GM19455 (cell line): Measurements from ENCODE around the gene GCC2.
"Not testable (repeated sequence)": the region's sequence is repeated elsewhere in the genome, so short reads cannot be mapped to it uniquely, and the experiment has no call there.

Experiments used
- ATAC-seq: cut with Tn5 transposase; IDR thresholded peaks from one replicate; pipeline ENCODE4 v1.9.1; 2021; ENCODE audit not compliant: unreplicated experiment

The GCC2 gene, protein sequence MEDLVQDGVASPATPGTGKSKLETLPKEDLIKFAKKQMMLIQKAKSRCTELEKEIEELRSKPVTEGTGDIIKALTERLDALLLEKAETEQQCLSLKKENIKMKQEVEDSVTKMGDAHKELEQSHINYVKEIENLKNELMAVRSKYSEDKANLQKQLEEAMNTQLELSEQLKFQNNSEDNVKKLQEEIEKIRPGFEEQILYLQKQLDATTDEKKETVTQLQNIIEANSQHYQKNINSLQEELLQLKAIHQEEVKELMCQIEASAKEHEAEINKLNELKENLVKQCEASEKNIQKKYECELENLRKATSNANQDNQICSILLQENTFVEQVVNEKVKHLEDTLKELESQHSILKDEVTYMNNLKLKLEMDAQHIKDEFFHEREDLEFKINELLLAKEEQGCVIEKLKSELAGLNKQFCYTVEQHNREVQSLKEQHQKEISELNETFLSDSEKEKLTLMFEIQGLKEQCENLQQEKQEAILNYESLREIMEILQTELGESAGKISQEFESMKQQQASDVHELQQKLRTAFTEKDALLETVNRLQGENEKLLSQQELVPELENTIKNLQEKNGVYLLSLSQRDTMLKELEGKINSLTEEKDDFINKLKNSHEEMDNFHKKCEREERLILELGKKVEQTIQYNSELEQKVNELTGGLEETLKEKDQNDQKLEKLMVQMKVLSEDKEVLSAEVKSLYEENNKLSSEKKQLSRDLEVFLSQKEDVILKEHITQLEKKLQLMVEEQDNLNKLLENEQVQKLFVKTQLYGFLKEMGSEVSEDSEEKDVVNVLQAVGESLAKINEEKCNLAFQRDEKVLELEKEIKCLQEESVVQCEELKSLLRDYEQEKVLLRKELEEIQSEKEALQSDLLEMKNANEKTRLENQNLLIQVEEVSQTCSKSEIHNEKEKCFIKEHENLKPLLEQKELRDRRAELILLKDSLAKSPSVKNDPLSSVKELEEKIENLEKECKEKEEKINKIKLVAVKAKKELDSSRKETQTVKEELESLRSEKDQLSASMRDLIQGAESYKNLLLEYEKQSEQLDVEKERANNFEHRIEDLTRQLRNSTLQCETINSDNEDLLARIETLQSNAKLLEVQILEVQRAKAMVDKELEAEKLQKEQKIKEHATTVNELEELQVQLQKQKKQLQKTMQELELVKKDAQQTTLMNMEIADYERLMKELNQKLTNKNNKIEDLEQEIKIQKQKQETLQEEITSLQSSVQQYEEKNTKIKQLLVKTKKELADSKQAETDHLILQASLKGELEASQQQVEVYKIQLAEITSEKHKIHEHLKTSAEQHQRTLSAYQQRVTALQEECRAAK (N-terminal part only)

DNA sequence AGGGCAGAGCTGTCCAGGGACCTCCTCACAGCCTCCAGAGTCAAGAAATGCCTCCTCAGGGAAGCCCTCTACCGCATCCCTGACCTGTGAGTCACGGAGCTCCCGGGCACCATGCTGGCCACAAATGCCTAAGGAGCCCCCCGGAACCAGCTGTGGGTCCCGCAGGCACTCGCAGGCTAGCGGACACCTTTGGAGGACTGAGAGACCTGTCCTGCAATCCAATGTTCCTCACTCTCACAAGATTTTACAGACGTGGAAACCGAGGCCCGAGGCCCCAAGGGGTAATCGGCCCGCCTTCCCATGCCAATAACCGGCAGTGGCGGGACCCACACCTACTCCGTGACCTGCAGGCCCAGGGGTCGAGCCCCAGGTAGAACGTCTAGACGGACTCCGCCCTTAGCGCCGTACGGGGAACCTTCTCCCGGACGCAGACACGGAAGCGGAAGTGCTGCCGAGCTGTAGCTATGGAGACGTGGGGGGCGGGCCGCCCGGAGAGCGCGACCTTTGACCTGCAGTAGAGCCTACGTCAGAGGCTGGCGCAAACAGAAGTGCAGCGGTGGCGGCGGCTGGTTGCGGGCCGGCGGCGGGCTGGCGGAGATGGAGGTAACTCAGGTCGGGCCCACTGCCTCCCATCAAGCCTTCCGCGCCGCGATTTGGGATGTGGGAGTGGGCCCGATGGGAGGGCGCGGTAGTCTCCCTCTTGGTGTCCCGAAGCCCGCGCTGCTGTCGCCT, at the start of gene GCC2:
GCC2 (plus strand) TSS at position 529 of the 732 bp plus-strand sequence; CDS start at position 598, 69 bp downstream.
- ATAC-seq = peak; percentile 99

DNA sequence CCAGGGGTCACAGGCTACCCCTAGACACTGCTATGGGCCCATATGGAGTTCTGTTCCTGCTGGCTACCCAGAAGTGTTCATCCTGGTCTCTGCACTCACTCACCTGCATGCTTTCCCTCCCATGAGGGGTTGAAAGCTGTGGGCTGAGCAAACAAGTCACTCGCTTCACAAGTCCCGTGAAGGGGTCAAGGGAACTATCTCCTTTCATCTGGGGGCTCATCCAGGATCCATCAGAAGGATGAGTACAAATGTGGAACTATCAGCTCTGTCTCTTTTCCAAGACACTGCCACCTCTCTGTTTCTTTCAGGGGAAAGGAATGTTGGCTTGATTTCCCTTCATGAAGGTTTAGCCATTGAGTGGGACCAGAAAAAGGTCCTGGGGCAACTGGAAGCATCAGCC, 49.5 kb upstream of the GCC2 start:
- ATAC-seq = no peak

DNA sequence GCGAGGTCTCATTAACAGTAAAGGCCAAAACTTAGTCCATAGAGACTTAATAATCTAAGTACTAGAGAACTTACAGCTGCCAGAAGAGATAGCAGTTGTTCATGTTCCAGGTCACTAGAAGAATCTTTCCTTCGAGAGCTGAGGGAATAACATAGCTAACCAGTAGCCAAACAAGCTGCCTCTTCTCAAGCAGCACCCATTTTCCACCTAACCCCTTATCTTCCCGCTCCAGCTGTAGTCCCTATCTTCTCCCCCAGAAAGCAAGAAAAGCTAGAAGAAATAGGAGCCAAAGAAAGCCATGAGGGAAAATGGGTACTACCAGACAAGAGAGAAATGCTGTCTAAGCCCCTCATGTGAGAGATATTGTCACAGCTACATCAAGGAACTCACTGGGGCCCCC, 47.2 kb upstream of the GCC2 start:
- no peak for ATAC-seq

DNA sequence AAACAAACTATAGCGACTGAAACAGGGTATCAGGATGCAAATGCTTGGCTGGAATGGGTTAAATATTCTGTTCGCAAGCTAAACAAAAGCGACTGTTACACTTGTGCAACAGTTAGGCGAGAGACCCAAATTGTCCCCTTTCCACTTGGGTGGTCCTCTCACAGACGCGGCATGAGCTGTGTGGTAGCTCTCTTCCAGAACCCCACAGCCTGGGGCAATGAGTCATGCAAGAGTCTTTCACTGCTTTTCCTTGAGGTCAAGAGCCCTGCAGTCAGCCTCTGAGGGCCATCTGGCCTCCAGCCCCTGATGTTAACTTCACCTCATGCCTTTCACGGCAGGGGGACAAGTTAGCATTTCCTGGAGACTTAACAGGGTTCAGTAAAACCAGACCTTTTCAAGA, 45.5 kb upstream of the GCC2 start:
- no peak for ATAC-seq

- ATAC-seq = no peak
Observed at GRCh38 chr2:108404784-108405397, 44.1 kb upstream of the GCC2 start.

- ATAC-seq = no peak
Observed at GRCh38 chr2:108407864-108408729, 40.9 kb upstream of the GCC2 start.

DNA sequence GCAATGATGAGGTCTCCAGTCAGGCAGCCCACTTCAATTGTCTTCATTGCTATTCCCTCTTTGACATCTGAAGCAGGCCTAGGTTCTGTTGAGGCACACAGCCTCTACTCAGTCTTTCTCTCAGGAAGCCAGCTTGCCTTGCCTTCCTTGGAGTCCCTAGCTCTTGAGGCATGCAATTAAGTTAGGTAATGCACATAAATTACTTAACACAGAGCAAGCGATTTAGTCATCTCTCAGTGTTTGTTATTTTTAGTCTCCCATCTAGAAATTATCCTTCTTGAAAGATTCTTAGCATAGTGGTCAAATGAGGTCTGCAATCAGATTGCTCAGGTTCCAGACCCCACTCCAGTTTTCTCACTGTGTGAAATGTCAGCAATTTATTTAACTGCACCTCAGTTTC, 39.2 kb upstream of the GCC2 start:
- ATAC-seq = no peak

- no peak for ATAC-seq
Observed at GRCh38 chr2:108412995-108413710, 35.9 kb upstream of the GCC2 start.

GRCh38 chr2:108413711-108414095, 35.3 kb upstream of the GCC2 start:
- no peak for ATAC-seq

GRCh38 chr2:108414256-108414876, 34.6 kb upstream of the GCC2 start:
- ATAC-seq = no peak

GRCh38 chr2:108414945-108415344, 34.1 kb upstream of the GCC2 start:
- no peak for ATAC-seq

- ATAC-seq = no peak
Observed at GRCh38 chr2:108417254-108417653, 31.8 kb upstream of the GCC2 start.

DNA sequence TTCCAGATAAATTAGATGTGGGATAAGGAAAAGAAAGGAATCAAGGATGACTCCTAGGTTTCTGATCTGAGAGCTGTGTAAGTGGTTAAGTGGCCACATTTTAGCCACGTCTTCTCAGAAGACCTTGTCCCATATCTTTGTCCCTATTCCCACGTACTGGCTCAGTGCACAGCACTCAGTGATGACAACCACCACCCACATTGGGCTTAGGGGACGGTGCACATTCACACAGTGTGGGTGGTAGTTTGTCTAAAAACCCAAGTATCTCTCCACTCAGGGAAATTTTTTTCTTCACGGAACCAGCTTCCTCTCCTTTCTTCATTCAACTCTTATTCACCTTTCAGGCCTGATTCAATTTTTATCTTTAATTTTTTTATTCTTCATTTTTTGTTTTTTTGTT, 30.6 kb upstream of the GCC2 start:
- no peak for ATAC-seq

DNA sequence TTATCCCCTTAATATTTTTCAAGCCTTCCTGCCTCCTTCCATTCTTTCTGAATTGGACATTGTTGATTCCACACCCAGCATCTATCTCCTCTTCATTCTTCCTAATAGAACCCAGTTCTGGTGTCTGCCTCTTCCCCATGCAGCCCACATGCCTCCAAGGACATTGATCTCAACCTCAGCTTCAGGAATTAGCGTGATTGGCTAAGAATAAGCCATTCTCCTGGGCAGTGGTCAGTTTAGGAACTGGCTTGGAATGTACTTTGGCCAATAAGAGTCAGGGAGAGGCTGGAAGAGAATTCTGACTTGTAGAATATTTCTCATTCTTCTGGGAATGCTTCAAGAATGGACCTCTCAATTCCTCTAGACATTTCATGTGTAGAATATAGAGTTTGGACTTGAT, 25.9 kb upstream of the GCC2 start:
- no peak for ATAC-seq

DNA sequence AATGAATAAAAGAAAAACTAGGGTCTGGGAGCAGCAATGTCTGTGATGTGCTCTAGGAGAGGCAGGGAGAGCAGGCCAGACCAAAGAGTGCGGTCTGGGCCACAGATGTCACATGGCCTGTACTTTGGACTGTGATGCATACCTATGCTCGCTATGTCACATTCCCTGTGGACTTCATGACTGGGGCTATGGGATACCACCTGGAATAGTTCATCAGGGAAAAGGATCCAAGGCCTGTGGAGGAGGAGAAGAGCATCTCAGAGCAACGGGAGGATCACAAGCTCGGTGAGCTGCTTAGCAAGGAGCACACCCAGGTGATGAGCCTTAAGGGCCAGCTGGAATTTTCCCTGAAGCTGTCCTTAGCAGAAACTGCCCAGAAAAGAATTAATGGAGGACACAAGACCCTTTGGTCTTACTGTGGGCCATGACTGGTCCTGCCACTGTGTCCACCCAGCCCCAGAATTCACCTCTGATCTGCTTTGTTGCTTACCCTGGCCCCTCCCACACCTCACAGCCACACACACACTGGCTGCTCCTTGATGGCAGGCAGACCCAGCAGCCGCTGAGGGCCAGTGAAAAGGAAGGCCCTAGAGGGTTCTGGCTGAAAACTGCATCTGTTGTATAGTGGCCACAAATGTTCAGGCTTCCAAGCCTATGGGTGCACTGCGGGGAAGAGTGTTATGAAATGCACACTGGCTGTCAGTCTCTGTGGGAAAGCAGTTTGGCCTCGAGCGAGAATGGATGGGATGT, 25.3 kb upstream of the GCC2 start:
- no peak for ATAC-seq

DNA sequence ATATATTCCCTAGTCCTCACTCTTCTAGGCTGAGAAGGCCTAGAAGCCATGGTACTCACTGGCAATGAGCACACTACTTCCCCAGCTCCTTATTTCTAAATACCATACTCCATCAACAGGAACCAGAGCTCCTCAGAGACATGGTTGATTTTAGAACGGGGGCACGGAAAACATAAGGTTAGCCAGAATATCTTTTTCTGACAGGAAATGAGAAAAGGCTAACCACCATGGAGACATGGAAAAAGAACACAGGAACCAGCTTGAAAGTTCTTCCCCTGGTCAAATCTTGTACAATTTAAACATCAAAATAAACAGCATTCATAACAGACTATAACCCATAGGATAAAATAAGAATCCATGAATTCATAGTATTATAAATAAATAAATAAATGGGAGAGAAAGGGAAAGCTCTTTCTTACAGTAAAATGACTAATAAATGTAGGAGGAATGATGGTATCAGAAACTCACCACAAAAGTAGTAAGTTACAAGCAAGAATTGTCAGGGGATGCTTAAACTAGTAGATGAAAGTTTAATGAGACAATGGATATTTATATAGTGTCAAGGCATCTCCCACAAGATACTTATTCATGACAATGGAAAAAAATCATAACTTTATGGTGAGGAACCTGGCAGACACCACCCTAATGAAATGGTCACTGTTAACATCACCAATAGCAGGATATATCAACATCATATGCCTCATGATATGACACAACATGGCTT, 20.6 kb upstream of the GCC2 start:
- no peak for ATAC-seq

DNA sequence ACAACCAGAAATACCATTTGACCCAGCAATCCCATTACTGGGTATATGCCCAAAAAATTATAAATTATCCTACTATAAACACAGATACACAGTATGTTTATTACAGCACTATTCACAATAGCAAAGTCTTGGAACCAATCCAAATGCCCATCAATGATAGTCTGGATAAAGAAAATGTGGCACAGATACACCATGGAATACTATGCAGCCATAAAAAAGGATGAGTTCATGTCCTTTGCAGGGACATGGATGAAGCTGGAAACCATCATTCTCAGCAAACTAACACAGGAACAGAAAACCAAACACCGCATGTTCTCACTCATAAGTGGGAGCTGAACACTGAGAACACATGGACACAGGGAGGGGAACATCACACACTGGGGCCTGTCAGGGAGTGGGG, 13.4 kb upstream of the GCC2 start:
- not testable (repeated sequence) for ATAC-seq
